ENCODE results near the gene PUM2.

PUM2 gene

DNA sequence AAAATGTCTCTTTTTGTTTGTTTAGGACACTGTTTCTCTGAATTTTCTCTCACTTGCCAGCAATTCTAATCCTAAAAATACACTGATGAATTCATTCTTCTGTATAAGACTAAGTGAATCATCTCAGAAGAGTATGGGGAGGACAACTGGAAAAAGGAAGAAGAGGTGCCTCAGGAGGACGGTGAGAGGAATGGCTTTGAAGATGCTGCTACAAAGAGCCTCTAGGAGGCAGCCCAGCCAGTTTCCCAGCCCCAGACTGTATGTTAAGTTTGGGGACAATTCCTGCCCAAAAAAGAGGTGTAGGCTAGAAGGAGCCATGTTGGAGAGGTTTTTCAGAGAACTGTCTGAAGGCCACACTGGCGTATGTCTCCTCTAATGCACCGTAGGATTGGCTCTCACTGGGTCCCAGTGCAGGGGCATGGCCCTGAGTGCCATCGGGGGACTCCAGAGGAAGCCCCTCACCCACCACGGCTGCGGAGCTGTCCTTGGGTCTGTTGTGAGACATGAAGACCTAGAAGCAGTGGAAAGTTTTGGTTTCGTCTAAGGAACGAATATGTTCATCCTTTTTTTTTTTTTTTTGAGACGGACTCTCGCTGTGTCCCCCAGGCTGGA lies 122.6 kb downstream of the PUM2 start:
- DNase-seq: no peak

DNA sequence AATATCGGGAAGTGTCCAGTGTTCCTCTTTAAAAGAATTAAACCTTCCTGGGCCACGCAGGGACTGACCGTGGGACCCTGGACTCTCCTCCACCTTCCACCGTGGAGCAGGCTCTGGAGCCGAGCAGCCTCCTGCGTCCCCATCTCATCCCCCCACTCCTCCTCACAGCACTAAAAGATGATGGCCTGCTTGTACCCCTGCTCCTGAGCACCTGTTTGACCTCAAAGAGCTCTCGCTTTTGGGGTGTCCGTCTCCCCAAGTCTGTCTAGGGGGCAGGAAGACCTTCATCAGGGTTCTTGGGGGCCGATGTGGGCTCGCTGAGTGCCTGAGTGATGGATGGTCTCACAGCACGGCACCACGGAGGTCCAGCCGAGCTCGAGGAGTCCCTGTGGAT lies 124.5 kb downstream of the PUM2 start:
- DNase-seq: no peak

GRCh38 chr2:20225294-20226151 lies 125.1 kb downstream of the PUM2 start:
- DNase-seq: peak; percentile 59

DNA sequence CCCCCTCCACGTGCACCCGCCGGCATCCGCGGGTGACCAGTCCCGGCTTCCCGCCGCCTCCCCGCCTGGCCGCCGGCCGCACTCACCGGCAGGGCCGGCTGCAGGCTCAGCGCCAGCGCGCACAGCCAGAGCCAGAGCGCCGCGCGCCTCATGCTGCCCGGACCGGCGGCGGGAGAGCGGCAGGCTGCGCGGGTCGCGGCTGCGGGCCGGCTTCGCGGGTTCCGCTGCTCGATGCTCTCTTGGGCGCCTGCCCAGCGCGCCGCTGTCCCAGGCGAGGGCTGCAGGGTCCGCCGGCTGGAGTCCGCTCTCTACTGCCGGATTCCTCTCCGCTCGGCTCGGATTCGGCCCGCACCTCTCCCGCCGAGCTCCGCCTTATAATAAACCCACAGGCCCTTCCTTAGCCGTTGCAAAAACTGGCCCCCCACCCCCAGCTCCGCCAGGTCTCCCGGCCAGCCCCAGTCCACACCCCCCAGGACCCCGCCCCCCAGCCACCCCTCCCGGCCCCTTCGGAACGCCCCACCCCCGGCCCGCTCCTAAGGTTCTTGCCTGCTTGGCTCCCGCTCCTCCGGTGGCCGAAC lies 125.8 kb downstream of the PUM2 start, which contains the start of gene SDC1:
Gene SDC1, minus strand, starts transcription at position 415 of the 578 bp plus-strand sequence. Its CDS starts 263 bp downstream, at position 152.
- DNase-seq: no peak

DNA sequence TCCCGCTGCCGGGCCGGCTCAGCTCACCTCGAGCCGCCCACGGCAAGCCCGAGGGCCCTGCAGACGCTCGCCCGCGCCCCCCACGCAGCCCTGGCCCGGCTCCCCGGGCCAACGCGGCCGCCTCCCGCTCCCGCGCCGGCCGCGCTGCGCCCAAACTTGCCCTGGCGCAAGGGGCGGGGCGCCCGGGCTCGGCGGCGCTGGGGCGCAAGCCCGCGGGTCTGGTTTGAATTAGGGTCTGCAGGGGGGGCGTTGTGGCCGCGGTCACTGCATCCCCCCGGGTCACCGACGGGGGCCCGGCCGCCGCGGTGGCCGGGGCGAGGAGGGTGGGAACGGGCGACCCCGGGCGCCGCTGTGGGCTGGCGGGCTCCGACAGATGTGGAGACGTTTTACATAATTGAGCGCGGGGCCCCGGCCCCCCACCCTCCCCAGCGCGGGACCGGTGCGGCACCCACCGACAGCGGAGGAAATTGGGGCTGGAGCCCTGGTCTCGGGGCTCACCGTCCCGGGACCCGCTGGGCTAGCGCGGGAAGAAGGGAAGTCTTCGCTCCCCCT lies 126.4 kb downstream of the PUM2 start:
- no peak for DNase-seq

- DNase-seq: peak; percentile 34
Measured at GRCh38 chr2:20223407-20224163, 127.1 kb downstream of the PUM2 start.

GRCh38 chr2:20222769-20223406 lies 127.8 kb downstream of the PUM2 start:
- no peak for DNase-seq

DNA sequence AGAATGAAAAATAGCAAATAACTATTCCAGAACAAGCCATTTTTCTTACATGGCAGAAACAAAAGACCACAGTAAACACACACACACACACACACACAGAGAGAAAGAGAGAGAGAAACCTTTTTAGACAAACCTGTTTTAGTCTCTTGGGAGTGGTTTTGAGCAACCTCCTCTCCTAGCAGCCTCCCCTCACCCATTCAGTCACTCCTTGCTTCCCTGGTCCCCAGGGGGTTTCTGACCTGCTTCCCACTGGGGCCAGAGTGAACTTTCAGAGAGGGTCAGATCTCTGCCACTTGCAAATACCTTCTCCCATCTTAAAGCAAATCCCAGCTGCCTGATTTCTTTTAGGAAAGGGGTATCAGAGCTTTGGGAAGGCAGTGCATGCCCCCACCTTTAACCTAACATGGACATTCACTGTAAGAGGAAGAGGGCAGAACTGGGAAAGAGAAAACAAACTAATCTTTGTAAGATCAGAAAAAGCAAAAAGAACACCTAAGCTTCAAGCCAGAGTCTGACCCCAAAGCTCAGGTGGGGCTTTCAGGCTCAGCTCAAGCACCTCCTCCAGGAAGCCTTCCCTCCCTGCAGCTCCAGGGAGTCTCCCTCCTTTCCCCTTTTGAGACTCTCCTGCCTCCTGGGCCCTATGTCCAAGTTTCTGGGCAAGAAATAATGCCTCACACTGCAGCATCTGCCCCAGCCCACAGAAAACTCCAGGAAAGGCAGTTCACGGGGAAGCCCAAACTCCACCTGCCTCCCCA lies 128.5 kb downstream of the PUM2 start:
- no peak for DNase-seq

- DNase-seq: no peak
Measured at GRCh38 chr2:20221555-20221973, 129.1 kb downstream of the PUM2 start.

- no peak for DNase-seq
Measured at GRCh38 chr2:20220806-20221554, 129.7 kb downstream of the PUM2 start.

DNA sequence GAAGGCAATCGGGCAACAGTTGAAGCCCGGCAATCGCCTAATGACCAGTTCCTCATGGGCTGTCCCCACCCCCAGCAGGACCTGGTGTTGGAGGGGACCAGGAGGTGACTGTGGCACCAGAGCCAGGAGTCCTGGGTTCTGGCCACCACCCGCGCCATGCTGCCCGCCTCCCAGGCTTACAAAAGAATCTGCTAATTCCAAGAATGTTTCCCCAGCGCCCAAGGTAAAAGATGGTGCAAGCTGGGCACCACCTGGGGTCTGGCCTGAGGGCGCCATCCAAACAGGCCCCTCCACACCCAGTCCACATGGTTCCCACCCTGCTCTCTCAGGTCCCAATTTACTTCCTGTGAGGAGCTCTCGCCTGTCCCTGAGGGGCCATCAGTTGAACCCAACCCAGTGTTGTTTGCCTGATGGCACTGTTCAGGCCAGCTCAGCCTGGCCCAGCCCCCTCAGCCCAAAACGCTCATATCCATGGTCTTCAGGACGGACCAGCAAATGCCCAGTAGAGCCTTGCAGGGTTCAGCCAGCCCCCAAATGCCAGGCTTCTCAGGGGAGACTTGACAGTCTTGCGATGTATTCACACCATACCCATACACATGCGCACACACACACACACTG lies 130.8 kb downstream of the PUM2 start:
- DNase-seq: no peak

DNA sequence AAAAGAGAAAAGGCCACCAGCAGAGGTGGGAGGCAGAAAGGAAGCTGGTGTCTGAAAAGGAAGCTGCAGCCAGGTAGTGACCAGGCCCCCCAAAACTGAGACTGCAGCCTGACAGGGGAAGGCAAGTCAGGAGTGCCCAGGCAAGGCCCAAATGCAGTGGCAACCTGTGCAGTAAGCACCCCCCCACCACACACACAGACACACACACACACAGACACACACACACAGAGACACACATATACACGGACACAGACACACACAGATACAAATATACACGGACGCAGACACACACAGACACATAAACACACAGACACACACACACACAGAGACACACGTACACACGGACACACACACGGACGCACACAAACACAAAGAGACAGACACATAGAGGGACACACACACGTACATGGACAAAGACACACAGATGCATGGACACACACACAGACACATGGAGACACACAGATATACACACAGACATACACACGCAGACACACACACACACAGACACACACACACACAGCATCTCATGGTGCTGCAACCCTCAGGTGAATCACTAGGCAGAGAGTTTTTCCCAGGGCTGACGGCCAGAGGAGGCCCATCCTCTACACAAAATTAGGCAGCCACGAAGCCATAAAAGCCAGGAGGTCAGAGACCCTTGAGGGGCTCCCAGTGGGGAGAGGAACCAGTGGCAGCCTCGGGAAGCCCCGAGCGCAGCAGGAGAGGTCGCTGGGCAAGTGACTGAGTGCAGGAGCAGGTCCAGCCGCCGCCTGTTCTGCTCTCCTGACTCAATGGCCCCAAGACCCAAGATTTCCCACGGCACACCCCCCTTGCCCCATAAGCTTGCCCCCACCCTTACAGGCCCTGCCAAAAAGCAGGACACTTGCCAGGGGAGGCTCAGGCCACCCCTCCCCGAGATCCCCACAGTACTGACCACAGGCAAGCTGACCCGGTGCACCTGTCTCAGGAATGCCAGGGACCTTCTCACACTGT lies 132.0 kb downstream of the PUM2 start:
- DNase-seq: no peak

GRCh38 chr2:20217041-20217970 lies 133.3 kb downstream of the PUM2 start:
- no peak for DNase-seq

GRCh38 chr2:20216130-20217025 lies 134.3 kb downstream of the PUM2 start:
- DNase-seq: no peak

DNA sequence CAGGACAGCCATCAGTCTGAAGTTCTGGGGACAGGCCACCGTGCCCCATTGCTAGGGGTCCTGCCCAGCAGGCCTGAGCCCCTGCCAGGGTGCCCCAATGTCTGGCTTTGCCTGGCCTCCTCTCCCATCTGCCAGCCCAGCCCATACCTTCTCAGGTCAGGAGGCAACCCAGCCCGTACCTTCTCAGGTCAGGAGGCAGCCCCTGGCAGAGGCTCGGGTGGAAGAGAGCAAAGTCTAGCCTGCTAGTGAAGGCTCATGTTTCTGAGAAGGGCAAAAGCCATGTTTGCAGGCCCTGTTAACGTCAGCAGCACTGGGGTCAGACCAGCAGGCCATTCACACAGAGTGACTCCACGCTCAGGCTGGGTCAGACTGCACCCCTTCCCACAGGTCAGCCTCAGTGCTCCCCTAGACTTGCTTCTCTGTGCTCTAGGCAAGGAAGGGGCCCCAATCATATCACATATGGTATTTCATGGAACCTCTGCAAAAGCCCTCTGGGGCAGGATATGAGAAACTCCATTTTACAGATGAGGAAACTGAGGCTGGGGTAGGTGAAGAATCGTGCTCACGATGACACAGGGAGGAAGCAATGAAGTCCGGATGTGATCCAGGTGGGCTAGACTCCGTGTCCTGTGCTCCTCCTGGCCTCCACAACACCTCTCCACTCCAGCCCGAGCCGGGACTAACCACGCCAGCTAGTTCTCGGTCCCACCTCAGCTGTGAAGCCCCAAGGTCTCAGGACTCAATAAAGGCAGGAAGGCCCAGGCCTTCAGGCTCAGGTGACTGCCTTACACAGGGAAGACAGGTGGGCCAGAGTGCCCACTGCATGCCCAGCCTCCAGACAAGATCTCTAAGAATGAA lies 135.2 kb downstream of the PUM2 start:
- no peak for DNase-seq

All from stimulated activated CD8-positive, alpha-beta memory T cell treated with anti-CD3 and anti-CD28 coated beads, Interleukin-4, amount 100 ng/mL, for 48 hours (primary cell).